Transverse colon (tissue), 4 donors: ENCODE measurements around the gene KAZN. TPM values are rescaled to one million over a fixed set of nuclear protein-coding genes. Genes with fewer than 3 reads are reported as not detected.

Experiments
- DNase-seq: peaks from one replicate; pipeline ENCODE4 v3.0.0-alpha.2; 2019
- H3K27ac ChIP-seq, 4 donors: fragments of 200-600 bp; sonication (generic); 2 replicates each; pipeline ENCODE4 v1.5.1; 2016 to 2018; ENCODE audit warnings: inconsistent platforms in 4 of 4
- H3K27me3 ChIP-seq: fragments of 200-600 bp; sonication (generic); 2 replicates; pipeline ENCODE4 v1.5.1; 2017; ENCODE audit warnings: inconsistent platforms
- H3K36me3 ChIP-seq, 4 donors: fragments of 200-600 bp; sonication (generic); 2 replicates each; pipeline ENCODE4 v1.5.1; 2017 to 2019; ENCODE audit warnings: inconsistent platforms in 4 of 4
- H3K4me1 ChIP-seq, 4 donors: fragments of 200-600 bp; sonication (generic); 2 replicates each; pipeline ENCODE4 v1.5.1; 2017 to 2020; ENCODE audit warnings: inconsistent platforms in 4 of 4
- H3K4me3 ChIP-seq, 4 donors: fragments of 200-600 bp; sonication (generic); 1 replicate in 1 of 4; 2 replicates in 3 of 4; pipeline versions ENCODE4 v1.5.1 to v1.6.1; 2017 to 2019; ENCODE audit warnings: inconsistent platforms in 4 of 4
- H3K9me3 ChIP-seq, 2 donors: fragments of 200-600 bp; sonication (generic); 2 replicates each; pipeline ENCODE4 v1.5.1; 2017 to 2019; ENCODE audit warnings: inconsistent platforms in 2 of 2
- EP300 ChIP-seq: sonication (generic); formaldehyde crosslinking; IDR thresholded peaks from one replicate; pipeline ENCODE4 v1.6.1; 2017; ENCODE audit warnings: antibody characterized with exemption, low read depth
- POLR2A ChIP-seq: fragments of 450-650 bp; IDR thresholded peaks from one replicate; pipeline ENCODE4 v1.6.1; 2016; ENCODE audit warnings: antibody characterized with exemption, mild to moderate bottlenecking, moderate library complexity
- POLR2AphosphoS5 ChIP-seq, 3 donors: sonication (generic); formaldehyde crosslinking; IDR thresholded peaks; one replicate each; pipeline ENCODE4 v1.6.1; 2016; ENCODE audit warnings: antibody characterized with exemption in 3 of 3
- WGBS, 2 donors: methylation state at CpG; one replicate each; pipeline ENCODE4 v1.1.5; 2018; ENCODE audit warnings: low coverage in 1 of 2; 5-methylcytosine and 5-hydroxymethylcytosine counted together
- in situ Hi-C, 4 donors: fragments of 200-750 bp; cut with MboI; loops; one replicate each; pipeline versions ENCODE4 v1.15.0 to v1.15.1; 2017; ENCODE audit warnings: low sequenced_read_pairs in 3 of 4, low pct_ligation_motif_present in 1 of 4, low pct_unique_long_range_greater_than_20kb in 1 of 4
- intact Hi-C: fragments of 100-400 bp; cut with DNase I; formaldehyde crosslinking; loops from one replicate; pipeline ENCODE4 v1.15.1; 2023; ENCODE audit warnings: low total_unique reads
- total RNA-seq, 4 donors: library from RNA; depleted of rRNA; stranded (reverse); fragments of >200 nt; gene quantifications; one replicate each; pipeline ENCODE4 v1.1.0, GENCODE V29; 2016
- TF ChIP-seq, protein P1 (sequence below), 5 experiments: fragments of 200-600 bp in 3 of 5; fragments of 450-650 bp in 2 of 5; sonication (generic) in 3 of 5; IDR thresholded peaks; 1 replicate in 2 of 5; 2 replicates in 3 of 5; pipeline ENCODE4 v1.5.1; 2016 to 2017; ENCODE audit warnings: antibody characterized with exemption in 5 of 5, inconsistent platforms in 3 of 5, mild to moderate bottlenecking in 2 of 5, moderate library complexity in 1 of 5

KAZN gene
- total RNA-seq, 4 donors from 2014 or later = 12.0 to 17.1 (median 16.2) TPM

DNA sequence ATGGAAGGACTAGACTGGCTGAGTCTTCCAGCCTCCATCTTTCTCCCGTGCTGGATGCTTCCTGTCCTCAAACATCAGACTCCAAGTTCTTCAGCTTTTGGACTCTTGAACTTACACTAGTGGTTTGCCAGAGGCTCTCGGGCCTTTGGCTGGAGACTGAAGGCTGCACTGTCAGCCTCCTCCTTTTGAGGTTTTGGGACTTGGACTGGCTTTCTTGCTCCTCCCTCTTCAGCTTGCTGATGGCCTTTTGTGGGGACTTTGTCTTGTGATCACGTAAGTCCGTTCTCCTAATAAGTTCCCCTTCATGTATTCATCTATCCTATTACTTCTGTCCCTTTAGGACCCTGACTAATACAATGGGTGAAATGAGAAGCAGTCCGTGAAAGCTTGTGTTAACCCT is 196.4 kb downstream of the KAZN start:
- TF ChIP-seq POLR2AphosphoS5 (IDR thresholded peaks at IDR 0.05) = no peak
- intact Hi-C loops = no loop called here
- Histone ChIP-seq H3K9me3 (no peaks in the 10 kb centered on the region), H3K4me1 (no peaks in the 10 kb centered on the region), H3K27me3 (no peaks in the 10 kb centered on the region), H3K4me3 (no peak overlapping the region), H3K27ac (no peak overlapping the region), H3K36me3 (no peaks in the 10 kb centered on the region)
- in situ Hi-C loops = loop anchor here in 2 of 4 donors (25.0 kb wide), 1 partner anchor 242 kb away; no protein-coding TSS in a partner anchor
- DNase-seq = no peak
- 78 to 96% methylated on average over 3 to 5 of the region's 5 CpGs for WGBS, 2 donors

DNA sequence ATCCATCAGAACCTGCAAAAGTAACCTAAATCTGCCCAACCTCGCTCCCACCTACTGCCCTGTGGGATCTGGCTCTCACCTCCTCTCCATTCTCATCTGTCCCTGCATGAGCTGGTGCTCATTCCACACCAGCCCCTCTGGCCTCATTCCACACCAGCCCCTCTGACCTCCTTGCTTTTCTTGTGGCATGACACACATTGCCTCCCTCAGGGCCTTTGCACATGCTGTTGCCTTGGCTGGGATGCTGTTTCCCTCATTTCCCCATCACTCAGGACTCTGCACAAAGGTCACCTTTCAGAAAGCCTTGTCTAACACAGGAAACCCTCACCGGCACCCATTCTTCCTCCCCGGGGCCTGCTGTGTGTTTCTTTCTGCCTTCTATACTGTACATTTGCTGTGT is 197.1 kb downstream of the KAZN start:
- Histone ChIP-seq H3K4me1 (no peaks in the 10 kb centered on the region), H3K36me3 (no peaks in the 10 kb centered on the region), H3K27me3 (no peaks in the 10 kb centered on the region), H3K4me3 (no peak overlapping the region), H3K9me3 (no peaks in the 10 kb centered on the region), H3K27ac (no peak overlapping the region)
- no peak for DNase-seq
- in situ Hi-C loops (loop anchor here in 2 of 4 donors (25.0 kb wide), 1 partner anchor 242 kb away; no protein-coding TSS in a partner anchor), intact Hi-C loops (no loop called here)
- no peak for TF ChIP-seq POLR2A
- TF ChIP-seq, protein P1, sequence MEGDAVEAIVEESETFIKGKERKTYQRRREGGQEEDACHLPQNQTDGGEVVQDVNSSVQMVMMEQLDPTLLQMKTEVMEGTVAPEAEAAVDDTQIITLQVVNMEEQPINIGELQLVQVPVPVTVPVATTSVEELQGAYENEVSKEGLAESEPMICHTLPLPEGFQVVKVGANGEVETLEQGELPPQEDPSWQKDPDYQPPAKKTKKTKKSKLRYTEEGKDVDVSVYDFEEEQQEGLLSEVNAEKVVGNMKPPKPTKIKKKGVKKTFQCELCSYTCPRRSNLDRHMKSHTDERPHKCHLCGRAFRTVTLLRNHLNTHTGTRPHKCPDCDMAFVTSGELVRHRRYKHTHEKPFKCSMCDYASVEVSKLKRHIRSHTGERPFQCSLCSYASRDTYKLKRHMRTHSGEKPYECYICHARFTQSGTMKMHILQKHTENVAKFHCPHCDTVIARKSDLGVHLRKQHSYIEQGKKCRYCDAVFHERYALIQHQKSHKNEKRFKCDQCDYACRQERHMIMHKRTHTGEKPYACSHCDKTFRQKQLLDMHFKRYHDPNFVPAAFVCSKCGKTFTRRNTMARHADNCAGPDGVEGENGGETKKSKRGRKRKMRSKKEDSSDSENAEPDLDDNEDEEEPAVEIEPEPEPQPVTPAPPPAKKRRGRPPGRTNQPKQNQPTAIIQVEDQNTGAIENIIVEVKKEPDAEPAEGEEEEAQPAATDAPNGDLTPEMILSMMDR (IDR thresholded peaks at IDR 0.05) = no peak
- WGBS, 2 donors = 75 to 82% methylated on average over 1 to 3 of the region's 3 CpGs

DNA sequence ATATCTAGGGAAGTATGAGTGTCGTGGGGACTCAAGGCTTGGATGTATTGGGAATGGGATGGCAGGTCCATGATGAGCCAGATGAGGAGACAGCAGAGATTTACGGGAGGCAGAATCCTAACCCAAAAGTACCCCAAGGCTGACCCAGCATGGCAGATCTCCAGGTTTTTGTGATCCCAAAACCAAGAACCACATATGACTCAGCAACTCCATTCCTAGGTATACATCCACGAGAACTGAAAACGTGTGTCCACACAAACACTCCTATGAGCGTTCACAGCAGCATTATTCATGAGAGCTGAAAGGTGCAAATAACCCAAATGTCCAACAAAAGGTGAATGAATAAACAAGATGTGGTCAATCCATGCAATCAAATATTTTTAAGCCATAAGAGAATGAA is 201.5 kb downstream of the KAZN start:
- Histone ChIP-seq H3K36me3 (no peaks in the 10 kb centered on the region), H3K4me1 (no peaks in the 10 kb centered on the region), H3K9me3 (no peaks in the 10 kb centered on the region), H3K27me3 (no peaks in the 10 kb centered on the region), H3K27ac (no peak overlapping the region), H3K4me3 (no peak overlapping the region)
- TF ChIP-seq POLR2A (no peak), EP300 (no peak), POLR2AphosphoS5 (IDR thresholded peaks at IDR 0.05) (no peak)
- TF ChIP-seq, protein P1 (IDR thresholded peaks at IDR 0.05) = no peak
- 81 to 85% methylated on average over 5 of the region's 5 CpGs for whole genome bisulfite sequencing, 2 donors
- in situ Hi-C loops = no loop called here
- DNase-seq = no peak
- intact Hi-C loops = no loop called here

DNA sequence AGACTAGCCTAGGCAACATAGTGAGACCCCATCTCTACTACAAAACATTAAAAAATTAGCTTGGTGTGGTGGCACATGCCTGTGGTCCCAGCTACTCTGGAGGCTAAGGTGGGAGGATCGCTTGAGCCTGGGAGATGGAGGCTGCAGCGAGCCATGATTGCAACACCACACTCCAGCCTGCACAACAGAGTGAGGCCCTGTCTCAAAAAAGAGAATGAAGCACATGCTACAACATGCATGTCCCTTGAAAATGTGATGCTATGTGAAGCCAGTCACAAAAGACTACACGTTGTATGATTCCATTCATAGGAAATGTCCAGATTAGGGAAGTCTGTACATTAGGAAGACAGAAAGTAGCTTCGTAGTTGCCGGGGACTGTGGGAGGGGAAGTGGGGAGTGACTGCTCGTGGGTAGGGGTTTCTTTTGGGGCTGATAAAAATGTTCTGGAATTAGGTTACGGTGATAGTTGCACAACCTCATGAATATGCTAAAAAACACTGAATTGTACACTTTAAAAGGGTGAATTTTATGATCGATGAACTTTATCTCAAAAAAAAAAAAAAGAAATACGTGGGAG is 202.1 kb downstream of the KAZN start:
- no peaks in the 10 kb centered on the region for H3K36me3 ChIP-seq
- TF ChIP-seq, protein P1 (IDR thresholded peaks at IDR 0.05) = no peak
- TF ChIP-seq EP300 (no peak), POLR2AphosphoS5 (IDR thresholded peaks at IDR 0.05) (no peak), POLR2A (no peak)
- DNase-seq = no peak
- WGBS, 2 donors = 75 to 77% methylated on average over 7 to 9 of the region's 9 CpGs
- no peak overlapping the region for H3K4me3 ChIP-seq
- no peak overlapping the region for H3K27ac ChIP-seq
- no peaks in the 10 kb centered on the region for H3K9me3 ChIP-seq
- in situ Hi-C loops = no loop called here
- intact Hi-C loops = no loop called here
- no peaks in the 10 kb centered on the region for H3K27me3 ChIP-seq
- H3K4me1 ChIP-seq = no peaks in the 10 kb centered on the region
